CD8-positive, alpha-beta memory T cell (primary cell): ENCODE data around the gene ACOT7. TPM values are rescaled to one million over a fixed set of nuclear protein-coding genes. Genes with fewer than 3 reads are reported as not detected.

Experiments used
- CTCF ChIA-PET: fragments of 350-600 bp; sonication (Branson Sonifier 250); formaldehyde crosslinking; loops from one replicate; lab custom pipeline; 2021; ENCODE audit warnings: antibody characterized with exemption; lab: Charles Lee
- POLR2A ChIA-PET: fragments of 350-600 bp; sonication (Branson Sonifier 250); formaldehyde crosslinking; loops from one replicate; lab custom pipeline; 2021; ENCODE audit warnings: antibody characterized with exemption; lab: Charles Lee
- DNase-seq, 5 donors: peaks; one replicate each; pipeline versions ENCODE4 v3.0.0 to v3.0.0-alpha.2; 2020 to 2022; ENCODE audit warnings: mixed read lengths in 1 of 5
- H3K27ac ChIP-seq: one replicate; pipeline ENCODE4 v1.7.0; 2013; ENCODE audit warnings: low read depth, mild to moderate bottlenecking, low read length, moderate library complexity
- H3K27me3 ChIP-seq: 2 replicates; pipeline ENCODE4 v1.7.0; 2013; ENCODE audit warnings: low read length, mild to moderate bottlenecking; ENCODE audit not compliant: insufficient read depth, poor library complexity, severe bottlenecking
- H3K36me3 ChIP-seq: 2 replicates; pipeline ENCODE4 v1.7.0; 2013; ENCODE audit warnings: mild to moderate bottlenecking, low read length, moderate library complexity; ENCODE audit not compliant: insufficient read depth
- H3K4me1 ChIP-seq: 2 replicates; pipeline ENCODE4 v1.7.0; 2013; ENCODE audit warnings: mild to moderate bottlenecking, low read length, moderate library complexity; ENCODE audit not compliant: insufficient read depth
- H3K4me3 ChIP-seq: 2 replicates; pipeline ENCODE4 v1.7.0; 2013; ENCODE audit warnings: mild to moderate bottlenecking, low read length
- H3K9me3 ChIP-seq: 2 replicates; pipeline ENCODE4 v1.7.0; 2013; ENCODE audit warnings: mild to moderate bottlenecking, low read length
- H3K27ac Mint-ChIP-seq, 8 donors: one replicate each; pipeline ENCODE4 v1.8.0; 2020 to 2021; ENCODE audit warnings: mixed read lengths in 8 of 8, mild to moderate bottlenecking in 6 of 8, inconsistent platforms in 3 of 8, moderate library complexity in 3 of 8
- H3K27me3 Mint-ChIP-seq, 2 donors: one replicate each; pipeline ENCODE4 v1.8.0; 2020 to 2021; ENCODE audit warnings: mixed read lengths in 2 of 2, mild to moderate bottlenecking in 1 of 2, moderate library complexity in 1 of 2
- H3K36me3 Mint-ChIP-seq, 3 donors: one replicate each; pipeline ENCODE4 v1.8.0; 2020 to 2021; ENCODE audit warnings: mixed read lengths in 3 of 3, inconsistent platforms in 1 of 3, mild to moderate bottlenecking in 1 of 3
- H3K4me1 Mint-ChIP-seq, 3 donors: one replicate each; pipeline ENCODE4 v1.8.0; 2020 to 2021; ENCODE audit warnings: mixed read lengths in 3 of 3, inconsistent platforms in 1 of 3, mild to moderate bottlenecking in 1 of 3
- H3K4me3 Mint-ChIP-seq, 7 donors: one replicate each; pipeline ENCODE4 v1.8.0; 2020 to 2021; ENCODE audit warnings: mixed read lengths in 7 of 7, mild to moderate bottlenecking in 6 of 7, moderate library complexity in 4 of 7, inconsistent platforms in 2 of 7
- H3K9me3 Mint-ChIP-seq, 5 donors: one replicate each; pipeline ENCODE4 v1.8.0; 2020 to 2022; ENCODE audit warnings: mixed read lengths in 5 of 5, mild to moderate bottlenecking in 3 of 5, moderate library complexity in 2 of 5, inconsistent platforms in 1 of 5
- polyA plus RNA-seq: library from polyadenylated mRNA; unstranded; fragments of 300-500 nt; fragmentation: Illumina TruSeq; gene quantifications from one replicate; pipeline ENCODE4 v1.2.3, GENCODE V29; 2021
- total RNA-seq, 2 experiments: library from RNA; stranded (reverse); gene quantifications; one replicate each; pipeline ENCODE4 v1.2.3, GENCODE V29; 2021

Gene ACOT7
- total and polyA plus RNA-seq, 3 experiments from 2014 or later, result 10.0 to 109 (median 109) TPM

- Histone ChIP-seq H3K4me1 (peaks cover 56% of the 10 kb centered on the region), H3K4me3 (no peak overlapping the region), H3K36me3 (no peaks in the 10 kb centered on the region), H3K27ac (no peak overlapping the region), H3K9me3 (no peaks in the 10 kb centered on the region), H3K27me3 (no peaks in the 10 kb centered on the region)
- no peaks in the 10 kb centered on the region for H3K36me3 Mint-ChIP-seq
- ChIA-PET CTCF (interaction anchor here (0.9 to 2.8 kb wide), 5 partner anchors 9 to 43 kb away, joined by 4 to 12 read pairs (median 7); no protein-coding TSS in a partner anchor), POLR2A (no interaction called here)
- peaks cover 0 to 2% (median 0%) of the 10 kb centered on the region in 5 donors for H3K9me3 Mint-ChIP-seq
- no peak for DNase-seq
- H3K27ac Mint-ChIP-seq, result peak overlapping the region in 2 of 8 donors; percentile 26 to 88
- H3K4me1 Mint-ChIP-seq, result peaks cover 38 to 63% (median 50%) of the 10 kb centered on the region in 3 donors
- no peak overlapping the region for H3K4me3 Mint-ChIP-seq
- H3K27me3 Mint-ChIP-seq, result no peaks in the 10 kb centered on the region
Observed at GRCh38 chr1:6361124-6361775, 32.3 kb downstream of the ACOT7 start.

- no peak overlapping the region for H3K27ac ChIP-seq
- Mint-ChIP-seq H3K9me3 (peaks cover 0 to 2% (median 0%) of the 10 kb centered on the region in 5 donors), H3K36me3 (no peaks in the 10 kb centered on the region), H3K27me3 (no peaks in the 10 kb centered on the region), H3K4me1 (peaks cover 38 to 61% (median 47%) of the 10 kb centered on the region in 3 donors), H3K27ac (peak overlapping the region in 7 of 8 donors; percentile 21 to 88 (median 67)), H3K4me3 (peak overlapping the region in 3 of 7 donors; percentile 27 to 44 (median 29))
- H3K4me1 ChIP-seq, result peaks cover 50% of the 10 kb centered on the region
- CTCF ChIA-PET, result interaction anchor here (0.9 to 2.5 kb wide), 4 partner anchors 11 to 63 kb away, joined by 3 to 9 read pairs (median 6); no protein-coding TSS in a partner anchor
- no peak overlapping the region for H3K4me3 ChIP-seq
- POLR2A ChIA-PET, result no interaction called here
- H3K27me3 ChIP-seq, result no peaks in the 10 kb centered on the region
- H3K9me3 ChIP-seq, result no peaks in the 10 kb centered on the region
- no peak for DNase-seq
- H3K36me3 ChIP-seq, result no peaks in the 10 kb centered on the region
Observed at GRCh38 chr1:6360517-6361070, 33.0 kb downstream of the ACOT7 start.

GRCh38 chr1:6360117-6360496 is 33.5 kb downstream of the ACOT7 start:
- Mint-ChIP-seq H3K4me3 (peak overlapping the region; percentile 47 to 92 (median 75)), H3K27me3 (no peaks in the 10 kb centered on the region), H3K36me3 (no peaks in the 10 kb centered on the region), H3K27ac (peak overlapping the region; percentile 88 to 97 (median 92)), H3K9me3 (peaks cover 0 to 2% (median 0%) of the 10 kb centered on the region in 5 donors), H3K4me1 (peaks cover 36 to 56% (median 42%) of the 10 kb centered on the region in 3 donors)
- Histone ChIP-seq H3K27me3 (no peaks in the 10 kb centered on the region), H3K9me3 (no peaks in the 10 kb centered on the region), H3K27ac (peak overlapping the region; percentile 69), H3K4me1 (peaks cover 48% of the 10 kb centered on the region), H3K36me3 (no peaks in the 10 kb centered on the region), H3K4me3 (peak overlapping the region; percentile 41)
- DNase-seq, result no peak
- ChIA-PET POLR2A (interaction anchor here (1.3 kb wide), 1 partner anchor 32 kb away, joined by 3 read pairs; no protein-coding TSS in a partner anchor), CTCF (interaction anchor here (0.8 to 3.7 kb wide), 6 partner anchors 12 to 113 kb away, joined by 3 to 32 read pairs (median 8); no protein-coding TSS in a partner anchor)

GRCh38 chr1:6359216-6360116 is 34.1 kb downstream of the ACOT7 start:
- Histone ChIP-seq H3K27me3 (no peaks in the 10 kb centered on the region), H3K36me3 (no peaks in the 10 kb centered on the region), H3K27ac (peak overlapping the region; percentile 69), H3K4me1 (peaks cover 41% of the 10 kb centered on the region), H3K9me3 (no peaks in the 10 kb centered on the region), H3K4me3 (peak overlapping the region; percentile 41)
- Mint-ChIP-seq H3K27me3 (no peaks in the 10 kb centered on the region), H3K36me3 (no peaks in the 10 kb centered on the region), H3K4me1 (peaks cover 32 to 55% (median 38%) of the 10 kb centered on the region in 3 donors), H3K9me3 (peaks cover 0 to 2% (median 0%) of the 10 kb centered on the region in 5 donors), H3K27ac (peak overlapping the region; percentile 88 to 97 (median 92)), H3K4me3 (peak overlapping the region; percentile 55 to 92 (median 75))
- POLR2A ChIA-PET, result interaction anchor here (1.3 to 1.6 kb wide), 3 partner anchors 11 to 34 kb away, joined by 3 to 9 read pairs (median 7); partner anchors contain the start of gene ACOT7
- CTCF ChIA-PET, result interaction anchor here (0.8 to 3.7 kb wide), 8 partner anchors 11 to 113 kb away, joined by 3 to 32 read pairs (median 4); partner anchors contain the start of gene ACOT7
- peak; percentile 23 to 73 (median 45) for DNase-seq

GRCh38 chr1:6358757-6359201 is 34.8 kb downstream of the ACOT7 start:
- POLR2A ChIA-PET, result interaction anchor here (0.6 to 1.6 kb wide), 4 partner anchors 8 to 35 kb away, joined by 3 to 9 read pairs (median 5); partner anchors contain the start of gene ACOT7
- CTCF ChIA-PET, result interaction anchor here (0.8 to 3.7 kb wide), 7 partner anchors 10 to 112 kb away, joined by 3 to 32 read pairs (median 4); partner anchors contain the start of gene ACOT7
- Histone ChIP-seq H3K4me1 (peaks cover 34% of the 10 kb centered on the region), H3K36me3 (no peaks in the 10 kb centered on the region), H3K27me3 (no peaks in the 10 kb centered on the region), H3K9me3 (no peaks in the 10 kb centered on the region), H3K4me3 (peak overlapping the region; percentile 41), H3K27ac (peak overlapping the region; percentile 69)
- peaks cover 32 to 51% (median 35%) of the 10 kb centered on the region in 3 donors for H3K4me1 Mint-ChIP-seq
- DNase-seq, result peak; percentile 36 to 80 (median 60)
- H3K36me3 Mint-ChIP-seq, result no peaks in the 10 kb centered on the region
- peaks cover 0 to 2% (median 0%) of the 10 kb centered on the region in 5 donors for H3K9me3 Mint-ChIP-seq
- H3K4me3 Mint-ChIP-seq, result peak overlapping the region; percentile 55 to 79 (median 74)
- peak overlapping the region; percentile 88 to 97 (median 92) for H3K27ac Mint-ChIP-seq
- no peaks in the 10 kb centered on the region for H3K27me3 Mint-ChIP-seq

- DNase-seq, result peak in 1 of 5 donors; percentile 13
- peak overlapping the region in 4 of 7 donors; percentile 28 to 79 (median 77) for H3K4me3 Mint-ChIP-seq
Observed at GRCh38 chr1:6358144-6358624, 35.4 kb downstream of the ACOT7 start.

More at GRCh38 chr1:6358144-6358624, 35.4 kb downstream of the ACOT7 start:
- ChIA-PET CTCF (interaction anchor here (0.6 to 3.7 kb wide), 6 partner anchors 10 to 144 kb away, joined by 3 to 32 read pairs (median 4); no protein-coding TSS in a partner anchor), POLR2A (interaction anchor here (0.6 to 1.6 kb wide), 3 partner anchors 8 to 36 kb away, joined by 3 to 9 read pairs (median 7); partner anchors contain the start of gene ACOT7)
- Histone ChIP-seq H3K4me3 (no peak overlapping the region), H3K36me3 (no peaks in the 10 kb centered on the region), H3K27me3 (no peaks in the 10 kb centered on the region), H3K27ac (peak overlapping the region; percentile 69), H3K4me1 (peaks cover 28% of the 10 kb centered on the region), H3K9me3 (no peaks in the 10 kb centered on the region)
- Mint-ChIP-seq H3K36me3 (no peaks in the 10 kb centered on the region), H3K4me1 (peaks cover 27 to 45% (median 29%) of the 10 kb centered on the region in 3 donors), H3K27ac (peak overlapping the region; percentile 8 to 96 (median 90)), H3K9me3 (peaks cover 0 to 2% (median 0%) of the 10 kb centered on the region in 5 donors), H3K27me3 (no peaks in the 10 kb centered on the region)
